HepG2 (cell line): Measurements from ENCODE around the gene MED25. TPM values are rescaled to one million over a fixed set of nuclear protein-coding genes. Genes with fewer than 3 reads are reported as not detected.

Source experiments
- ARNT2 ChIP-seq: sonication (generic); formaldehyde crosslinking; IDR thresholded peaks from 2 replicates; pipeline ENCODE4 v1.8.0; 2022; ENCODE audit warnings: mild to moderate bottlenecking, low read depth, missing genetic modification reagents, moderate library complexity
- MAFG ChIP-seq: sonication (generic); formaldehyde crosslinking; IDR thresholded peaks from 2 replicates; pipeline ENCODE4 v1.5.1; 2020; ENCODE audit warnings: mild to moderate bottlenecking, missing genetic modification reagents
- NR1H2 ChIP-seq: sonication (generic); formaldehyde crosslinking; IDR thresholded peaks from 2 replicates; pipeline ENCODE4 v1.8.1; 2022; ENCODE audit warnings: low read depth, missing genetic modification reagents, borderline replicate concordance
- RAD21 ChIP-seq: fragments of 450-650 bp; formaldehyde crosslinking; IDR thresholded peaks from 2 replicates; pipeline ENCODE4 v1.5.0; 2020; ENCODE audit warnings: mild to moderate bottlenecking
- SIN3A ChIP-seq: IDR thresholded peaks from 2 replicates; pipeline ENCODE4 v1.6.1; 2011; ENCODE audit warnings: low read depth, mild to moderate bottlenecking, control low read depth, low read length, borderline replicate concordance
- SOX6 ChIP-seq, 2 experiments: fragments of 450-650 bp in 1 of 2; sonication (generic) in 1 of 2; formaldehyde crosslinking in 1 of 2; IDR thresholded peaks; 2 replicates each; pipeline versions ENCODE4 v1.4.0 to v1.6.1; 2017 to 2020; ENCODE audit warnings: antibody characterized with exemption in 1 of 2, mild to moderate bottlenecking in 1 of 2, missing genetic modification reagents in 1 of 2
- TEAD2 ChIP-seq: sonication (generic); formaldehyde crosslinking; IDR thresholded peaks from 2 replicates; pipeline ENCODE4 v1.9.0; 2021; ENCODE audit warnings: missing genetic modification reagents
- THYN1 ChIP-seq: sonication (generic); formaldehyde crosslinking; IDR thresholded peaks from 2 replicates; pipeline ENCODE4 v1.8.1; 2023; ENCODE audit warnings: low read depth, mild to moderate bottlenecking, moderate library complexity, missing genetic modification reagents, borderline replicate concordance
- ZNF766 ChIP-seq: sonication (generic); formaldehyde crosslinking; IDR thresholded peaks from 2 replicates; pipeline ENCODE4 v1.5.0; 2020; ENCODE audit warnings: missing genetic modification reagents, borderline replicate concordance
- polyA plus RNA-seq, 8 experiments: library from polyadenylated mRNA; depleted of rRNA in 3 of 8; stranded (reverse) in 7 of 8; unstranded in 1 of 8; fragments of >200 nt; fragmentation: Illumina TruSeq in 4 of 8; extraction: Trizol in 4 of 8; gene quantifications; 2 replicates each; pipeline versions ENCODE4 v1.2.1 to v1.2.3, GENCODE V29; 2011 to 2016; ENCODE audit warnings: low read depth in 4 of 8, missing spikeins in 1 of 8, mixed read lengths in 1 of 8; ENCODE audit not compliant: insufficient read depth in 1 of 8
- total RNA-seq, 5 experiments: library from RNA; depleted of rRNA; stranded (reverse); fragments of >200 nt; fragmentation: Illumina TruSeq; extraction: Trizol; gene quantifications; 2 replicates each; pipeline ENCODE4 v1.2.3, GENCODE V29; 2016; ENCODE audit warnings: low read depth in 1 of 5
- TF ChIP-seq, protein P1 (sequence below): sonication (generic); formaldehyde crosslinking; IDR thresholded peaks from 2 replicates; pipeline ENCODE4 v1.4.0; 2020; ENCODE audit warnings: missing genetic modification reagents
- TF ChIP-seq, protein P2 (sequence below): IDR thresholded peaks from 2 replicates; pipeline ENCODE4 v1.6.1; 2016; ENCODE audit warnings: low read depth, borderline replicate concordance
- TF ChIP-seq, protein P3 (sequence below): sonication (generic); formaldehyde crosslinking; IDR thresholded peaks from 2 replicates; pipeline ENCODE4 v1.4.0; 2020; ENCODE audit warnings: missing genetic modification reagents, borderline replicate concordance
- TF ChIP-seq, protein P4 (sequence below): sonication (generic); formaldehyde crosslinking; IDR thresholded peaks from 2 replicates; pipeline ENCODE4 v1.9.0; 2021; ENCODE audit warnings: missing genetic modification reagents, borderline replicate concordance
- TF ChIP-seq, protein P5 (sequence below): sonication (generic); formaldehyde crosslinking; IDR thresholded peaks from 2 replicates; pipeline ENCODE4 v1.5.0; 2020; ENCODE audit warnings: mild to moderate bottlenecking, missing genetic modification reagents

Gene MED25
- total and polyA plus RNA-seq, 2 of the 13 experiments (the other 11 are each of a cell fraction or from before 2014, with no cell fraction given) = 11.1 to 15.1 TPM

DNA sequence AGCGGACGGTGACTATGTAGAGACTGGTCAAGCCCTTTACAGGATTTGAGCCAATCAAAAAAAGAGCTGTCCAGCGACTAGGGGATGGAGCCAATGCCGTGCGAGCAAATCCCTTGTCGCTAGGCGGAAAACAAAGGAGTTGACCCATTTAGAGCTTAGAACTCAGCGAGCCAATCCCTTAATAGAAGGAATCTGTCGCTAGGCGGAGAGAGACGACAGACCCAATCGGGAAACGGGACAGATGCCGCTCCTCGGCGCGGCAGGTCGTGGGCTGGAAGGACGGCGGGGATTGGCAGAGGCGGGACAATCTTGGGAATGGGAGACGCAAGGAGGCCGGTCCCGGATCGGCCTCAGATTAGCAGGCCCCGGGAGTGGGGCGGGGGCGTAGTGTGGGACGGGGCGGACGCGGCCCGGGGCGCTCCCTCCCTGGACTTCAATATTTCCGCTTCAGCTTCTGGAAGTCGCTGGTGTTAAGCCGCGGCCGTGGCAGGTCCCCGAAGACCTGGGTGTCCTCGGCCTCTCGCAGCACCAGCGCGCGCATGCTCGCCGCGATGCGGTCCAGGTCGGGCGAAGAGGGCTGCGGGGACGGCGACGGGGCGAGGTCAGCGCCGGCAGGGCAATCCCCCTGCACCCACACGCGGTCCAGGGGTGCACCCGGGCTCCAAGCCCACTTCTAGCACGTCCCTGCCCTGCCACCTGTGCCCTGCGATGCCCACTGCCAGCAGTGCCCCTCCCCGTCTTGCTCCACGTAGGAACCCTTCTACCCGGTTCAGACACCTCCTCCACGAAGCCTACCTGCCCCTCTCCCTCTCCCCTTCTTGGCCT lies 51.6 kb downstream of the MED25 start (continued):
- TF ChIP-seq, protein P1, sequence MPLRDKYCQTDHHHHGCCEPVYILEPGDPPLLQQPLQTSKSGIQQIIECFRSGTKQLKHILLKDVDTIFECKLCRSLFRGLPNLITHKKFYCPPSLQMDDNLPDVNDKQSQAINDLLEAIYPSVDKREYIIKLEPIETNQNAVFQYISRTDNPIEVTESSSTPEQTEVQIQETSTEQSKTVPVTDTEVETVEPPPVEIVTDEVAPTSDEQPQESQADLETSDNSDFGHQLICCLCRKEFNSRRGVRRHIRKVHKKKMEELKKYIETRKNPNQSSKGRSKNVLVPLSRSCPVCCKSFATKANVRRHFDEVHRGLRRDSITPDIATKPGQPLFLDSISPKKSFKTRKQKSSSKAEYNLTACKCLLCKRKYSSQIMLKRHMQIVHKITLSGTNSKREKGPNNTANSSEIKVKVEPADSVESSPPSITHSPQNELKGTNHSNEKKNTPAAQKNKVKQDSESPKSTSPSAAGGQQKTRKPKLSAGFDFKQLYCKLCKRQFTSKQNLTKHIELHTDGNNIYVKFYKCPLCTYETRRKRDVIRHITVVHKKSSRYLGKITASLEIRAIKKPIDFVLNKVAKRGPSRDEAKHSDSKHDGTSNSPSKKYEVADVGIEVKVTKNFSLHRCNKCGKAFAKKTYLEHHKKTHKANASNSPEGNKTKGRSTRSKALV = no peak
- no peak for TF ChIP-seq SOX6 (IDR thresholded peaks at IDR 0.05)
- peak; percentile 57; the same call in 1 of the 2 replicates for TF ChIP-seq SOX6 (CRISPR knock-in tag; IDR thresholded peaks at IDR 0.05)
- TF ChIP-seq ARNT2 = no peak
- TF ChIP-seq, protein P2, sequence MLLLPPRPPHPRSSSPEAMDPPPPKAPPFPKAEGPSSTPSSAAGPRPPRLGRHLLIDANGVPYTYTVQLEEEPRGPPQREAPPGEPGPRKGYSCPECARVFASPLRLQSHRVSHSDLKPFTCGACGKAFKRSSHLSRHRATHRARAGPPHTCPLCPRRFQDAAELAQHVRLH = no peak
- TF ChIP-seq RAD21 (CRISPR knock-in tag) = peak; percentile 58; the same call in 1 of the 2 replicates
- no peak for TF ChIP-seq ZNF766 (CRISPR knock-in tag)
- TF ChIP-seq THYN1 (CRISPR knock-in tag) = no peak
- TF ChIP-seq, protein P3, sequence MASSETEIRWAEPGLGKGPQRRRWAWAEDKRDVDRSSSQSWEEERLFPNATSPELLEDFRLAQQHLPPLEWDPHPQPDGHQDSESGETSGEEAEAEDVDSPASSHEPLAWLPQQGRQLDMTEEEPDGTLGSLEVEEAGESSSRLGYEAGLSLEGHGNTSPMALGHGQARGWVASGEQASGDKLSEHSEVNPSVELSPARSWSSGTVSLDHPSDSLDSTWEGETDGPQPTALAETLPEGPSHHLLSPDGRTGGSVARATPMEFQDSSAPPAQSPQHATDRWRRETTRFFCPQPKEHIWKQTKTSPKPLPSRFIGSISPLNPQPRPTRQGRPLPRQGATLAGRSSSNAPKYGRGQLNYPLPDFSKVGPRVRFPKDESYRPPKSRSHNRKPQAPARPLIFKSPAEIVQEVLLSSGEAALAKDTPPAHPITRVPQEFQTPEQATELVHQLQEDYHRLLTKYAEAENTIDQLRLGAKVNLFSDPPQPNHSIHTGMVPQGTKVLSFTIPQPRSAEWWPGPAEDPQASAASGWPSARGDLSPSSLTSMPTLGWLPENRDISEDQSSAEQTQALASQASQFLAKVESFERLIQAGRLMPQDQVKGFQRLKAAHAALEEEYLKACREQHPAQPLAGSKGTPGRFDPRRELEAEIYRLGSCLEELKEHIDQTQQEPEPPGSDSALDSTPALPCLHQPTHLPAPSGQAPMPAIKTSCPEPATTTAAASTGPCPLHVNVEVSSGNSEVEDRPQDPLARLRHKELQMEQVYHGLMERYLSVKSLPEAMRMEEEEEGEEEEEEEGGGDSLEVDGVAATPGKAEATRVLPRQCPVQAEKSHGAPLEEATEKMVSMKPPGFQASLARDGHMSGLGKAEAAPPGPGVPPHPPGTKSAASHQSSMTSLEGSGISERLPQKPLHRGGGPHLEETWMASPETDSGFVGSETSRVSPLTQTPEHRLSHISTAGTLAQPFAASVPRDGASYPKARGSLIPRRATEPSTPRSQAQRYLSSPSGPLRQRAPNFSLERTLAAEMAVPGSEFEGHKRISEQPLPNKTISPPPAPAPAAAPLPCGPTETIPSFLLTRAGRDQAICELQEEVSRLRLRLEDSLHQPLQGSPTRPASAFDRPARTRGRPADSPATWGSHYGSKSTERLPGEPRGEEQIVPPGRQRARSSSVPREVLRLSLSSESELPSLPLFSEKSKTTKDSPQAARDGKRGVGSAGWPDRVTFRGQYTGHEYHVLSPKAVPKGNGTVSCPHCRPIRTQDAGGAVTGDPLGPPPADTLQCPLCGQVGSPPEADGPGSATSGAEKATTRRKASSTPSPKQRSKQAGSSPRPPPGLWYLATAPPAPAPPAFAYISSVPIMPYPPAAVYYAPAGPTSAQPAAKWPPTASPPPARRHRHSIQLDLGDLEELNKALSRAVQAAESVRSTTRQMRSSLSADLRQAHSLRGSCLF (CRISPR knock-in tag) = no peak
- TF ChIP-seq, protein P4, sequence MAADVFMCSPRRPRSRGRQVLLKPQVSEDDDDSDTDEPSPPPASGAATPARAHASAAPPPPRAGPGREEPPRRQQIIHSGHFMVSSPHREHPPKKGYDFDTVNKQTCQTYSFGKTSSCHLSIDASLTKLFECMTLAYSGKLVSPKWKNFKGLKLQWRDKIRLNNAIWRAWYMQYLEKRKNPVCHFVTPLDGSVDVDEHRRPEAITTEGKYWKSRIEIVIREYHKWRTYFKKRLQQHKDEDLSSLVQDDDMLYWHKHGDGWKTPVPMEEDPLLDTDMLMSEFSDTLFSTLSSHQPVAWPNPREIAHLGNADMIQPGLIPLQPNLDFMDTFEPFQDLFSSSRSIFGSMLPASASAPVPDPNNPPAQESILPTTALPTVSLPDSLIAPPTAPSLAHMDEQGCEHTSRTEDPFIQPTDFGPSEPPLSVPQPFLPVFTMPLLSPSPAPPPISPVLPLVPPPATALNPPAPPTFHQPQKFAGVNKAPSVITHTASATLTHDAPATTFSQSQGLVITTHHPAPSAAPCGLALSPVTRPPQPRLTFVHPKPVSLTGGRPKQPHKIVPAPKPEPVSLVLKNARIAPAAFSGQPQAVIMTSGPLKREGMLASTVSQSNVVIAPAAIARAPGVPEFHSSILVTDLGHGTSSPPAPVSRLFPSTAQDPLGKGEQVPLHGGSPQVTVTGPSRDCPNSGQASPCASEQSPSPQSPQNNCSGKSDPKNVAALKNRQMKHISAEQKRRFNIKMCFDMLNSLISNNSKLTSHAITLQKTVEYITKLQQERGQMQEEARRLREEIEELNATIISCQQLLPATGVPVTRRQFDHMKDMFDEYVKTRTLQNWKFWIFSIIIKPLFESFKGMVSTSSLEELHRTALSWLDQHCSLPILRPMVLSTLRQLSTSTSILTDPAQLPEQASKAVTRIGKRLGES (CRISPR knock-in tag) = no peak
- TF ChIP-seq, protein P5, sequence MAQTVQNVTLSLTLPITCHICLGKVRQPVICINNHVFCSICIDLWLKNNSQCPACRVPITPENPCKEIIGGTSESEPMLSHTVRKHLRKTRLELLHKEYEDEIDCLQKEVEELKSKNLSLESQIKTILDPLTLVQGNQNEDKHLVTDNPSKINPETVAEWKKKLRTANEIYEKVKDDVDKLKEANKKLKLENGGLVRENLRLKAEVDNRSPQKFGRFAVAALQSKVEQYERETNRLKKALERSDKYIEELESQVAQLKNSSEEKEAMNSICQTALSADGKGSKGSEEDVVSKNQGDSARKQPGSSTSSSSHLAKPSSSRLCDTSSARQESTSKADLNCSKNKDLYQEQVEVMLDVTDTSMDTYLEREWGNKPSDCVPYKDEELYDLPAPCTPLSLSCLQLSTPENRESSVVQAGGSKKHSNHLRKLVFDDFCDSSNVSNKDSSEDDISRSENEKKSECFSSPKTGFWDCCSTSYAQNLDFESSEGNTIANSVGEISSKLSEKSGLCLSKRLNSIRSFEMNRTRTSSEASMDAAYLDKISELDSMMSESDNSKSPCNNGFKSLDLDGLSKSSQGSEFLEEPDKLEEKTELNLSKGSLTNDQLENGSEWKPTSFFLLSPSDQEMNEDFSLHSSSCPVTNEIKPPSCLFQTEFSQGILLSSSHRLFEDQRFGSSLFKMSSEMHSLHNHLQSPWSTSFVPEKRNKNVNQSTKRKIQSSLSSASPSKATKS = no peak
- peak; percentile 75; the same call in 1 of the 2 replicates for TF ChIP-seq SIN3A
- TF ChIP-seq MAFG = no peak
- 0 out of 2 replicates have a peak, but pooled peaks have one; percentile 47 for TF ChIP-seq NR1H2 (CRISPR knock-in tag)
- no peak for TF ChIP-seq TEAD2 (CRISPR knock-in tag)
